Tibial artery (tissue), 4 donors: ENCODE results near the gene STK32C.
"Not testable (repeated sequence)": the region's sequence is repeated elsewhere in the genome, so short reads cannot be mapped to it uniquely, and the experiment has no call there.

Experiments
- DNase-seq, 2 donors: peaks; one replicate each; pipeline ENCODE4 v3.0.0-alpha.2; 2019
- H3K27ac ChIP-seq, 2 donors: fragments of 200-600 bp; sonication (generic) in 1 of 2; 1 replicate in 1 of 2; 2 replicates in 1 of 2; pipeline ENCODE4 v1.5.1; 2018 to 2019; ENCODE audit warnings: mild to moderate bottlenecking in 1 of 2
- H3K27me3 ChIP-seq, 2 donors: fragments of 200-600 bp; sonication (generic) in 1 of 2; one replicate each; pipeline versions ENCODE4 v1.5.1 to v1.6.0; 2016 to 2019
- H3K36me3 ChIP-seq, 3 donors: fragments of 200-600 bp; sonication (generic) in 2 of 3; one replicate each; pipeline ENCODE4 v1.5.1; 2016 to 2019; ENCODE audit warnings: mild to moderate bottlenecking in 2 of 3
- H3K4me1 ChIP-seq, 4 donors: fragments of 200-600 bp; sonication (generic) in 2 of 4; 1 replicate in 3 of 4; 2 replicates in 1 of 4; pipeline ENCODE4 v1.5.1; 2016 to 2019
- H3K4me3 ChIP-seq, 2 donors: fragments of 200-600 bp; sonication (generic) in 1 of 2; 1 replicate in 1 of 2; 2 replicates in 1 of 2; pipeline ENCODE4 v1.5.1; 2018 to 2019; ENCODE audit warnings: mild to moderate bottlenecking in 2 of 2
- H3K9me3 ChIP-seq, 3 donors: fragments of 200-600 bp; sonication (generic) in 1 of 3; one replicate each; pipeline ENCODE4 v1.5.1; 2016 to 2019
- intact Hi-C: fragments of 100-400 bp; cut with DNase I; formaldehyde crosslinking; loops from one replicate; pipeline ENCODE4 v1.15.0; 2023; ENCODE audit warnings: low total_unique reads
- TF ChIP-seq, protein P1 (sequence below), 2 experiments: fragments of 200-600 bp in 1 of 2; fragments of 450-650 bp in 1 of 2; IDR thresholded peaks; one replicate each; pipeline ENCODE4 v1.5.1; 2017 to 2019; ENCODE audit warnings: antibody characterized with exemption in 2 of 2, mild to moderate bottlenecking in 1 of 2, moderate library complexity in 1 of 2

The STK32C gene

DNA sequence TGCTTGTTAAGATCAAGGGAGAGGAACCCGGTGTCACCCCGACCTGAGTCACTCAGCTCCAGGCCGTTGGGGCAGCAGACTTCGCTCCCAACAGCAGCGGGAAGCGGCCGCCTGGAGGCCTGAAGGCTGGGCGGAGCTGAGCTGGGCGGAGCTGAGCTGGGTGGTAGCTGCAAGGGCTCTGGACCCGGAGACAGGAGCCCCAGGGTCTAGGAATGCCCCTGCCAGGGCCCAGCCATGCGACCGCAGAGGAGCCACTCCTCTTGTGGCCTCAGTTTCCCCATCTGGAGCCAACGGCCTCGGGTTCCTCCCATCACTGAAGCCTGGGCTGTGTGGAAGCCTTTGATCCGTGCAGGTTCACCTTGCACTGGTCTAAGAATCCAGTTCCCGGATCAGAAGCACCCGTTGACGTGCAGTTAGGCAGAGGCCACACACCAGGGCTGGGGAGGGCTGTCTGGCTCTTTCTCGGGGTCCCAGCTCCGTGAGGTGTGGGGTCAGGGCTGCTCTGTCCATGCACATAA, 142.9 kb downstream of the STK32C start:
- intact Hi-C loops, result no loop called here
- Histone ChIP-seq H3K4me3 (no peak overlapping the region), H3K27me3 (peaks cover 0 to 33% of the 10 kb centered on the region in 2 donors), H3K27ac (no peak overlapping the region), H3K36me3 (peaks cover 0 to 15% (median 0%) of the 10 kb centered on the region in 3 donors), H3K4me1 (peaks cover 0 to 19% (median 10%) of the 10 kb centered on the region in 4 donors), H3K9me3 (no peaks in the 10 kb centered on the region)
- TF ChIP-seq, protein P1, sequence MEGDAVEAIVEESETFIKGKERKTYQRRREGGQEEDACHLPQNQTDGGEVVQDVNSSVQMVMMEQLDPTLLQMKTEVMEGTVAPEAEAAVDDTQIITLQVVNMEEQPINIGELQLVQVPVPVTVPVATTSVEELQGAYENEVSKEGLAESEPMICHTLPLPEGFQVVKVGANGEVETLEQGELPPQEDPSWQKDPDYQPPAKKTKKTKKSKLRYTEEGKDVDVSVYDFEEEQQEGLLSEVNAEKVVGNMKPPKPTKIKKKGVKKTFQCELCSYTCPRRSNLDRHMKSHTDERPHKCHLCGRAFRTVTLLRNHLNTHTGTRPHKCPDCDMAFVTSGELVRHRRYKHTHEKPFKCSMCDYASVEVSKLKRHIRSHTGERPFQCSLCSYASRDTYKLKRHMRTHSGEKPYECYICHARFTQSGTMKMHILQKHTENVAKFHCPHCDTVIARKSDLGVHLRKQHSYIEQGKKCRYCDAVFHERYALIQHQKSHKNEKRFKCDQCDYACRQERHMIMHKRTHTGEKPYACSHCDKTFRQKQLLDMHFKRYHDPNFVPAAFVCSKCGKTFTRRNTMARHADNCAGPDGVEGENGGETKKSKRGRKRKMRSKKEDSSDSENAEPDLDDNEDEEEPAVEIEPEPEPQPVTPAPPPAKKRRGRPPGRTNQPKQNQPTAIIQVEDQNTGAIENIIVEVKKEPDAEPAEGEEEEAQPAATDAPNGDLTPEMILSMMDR (IDR thresholded peaks at IDR 0.05), result no peak
- no peak for DNase-seq

DNA sequence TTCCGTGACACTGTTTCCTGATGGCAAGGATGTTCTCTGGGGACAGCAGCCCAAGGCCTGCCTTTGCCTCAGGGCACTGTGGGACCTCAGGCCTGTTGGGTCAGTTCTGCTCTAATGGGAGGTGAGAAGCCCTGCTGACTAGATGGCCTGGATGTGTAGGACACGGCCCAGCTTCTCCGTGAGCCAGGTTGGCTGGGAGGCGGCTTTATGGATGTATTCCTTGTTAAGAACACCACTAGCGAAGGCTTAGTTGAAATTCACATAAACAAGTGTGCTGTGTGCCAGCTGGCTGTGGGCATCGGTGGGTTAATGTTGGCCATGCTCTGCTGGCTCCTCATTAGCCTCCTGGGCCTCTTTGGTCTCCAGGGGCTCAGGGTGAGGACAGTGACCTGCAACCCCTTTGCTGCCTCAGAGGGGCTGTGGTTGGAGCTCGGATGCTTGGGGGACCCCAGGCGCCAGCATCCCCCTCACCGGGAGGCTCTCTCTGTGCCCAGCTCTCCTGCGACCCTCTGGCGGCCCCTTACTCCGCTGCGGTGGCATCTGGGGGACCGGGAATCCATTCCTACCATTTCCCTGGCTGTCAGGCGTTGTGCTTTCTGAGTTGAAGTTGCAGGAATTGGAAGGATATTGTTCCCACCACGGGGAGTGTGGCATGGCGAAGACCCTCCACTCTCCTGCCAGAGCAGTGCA, 143.8 kb downstream of the STK32C start:
- Histone ChIP-seq H3K4me1 (peaks cover 0 to 19% (median 10%) of the 10 kb centered on the region in 4 donors), H3K9me3 (no peaks in the 10 kb centered on the region), H3K36me3 (peaks cover 0 to 10% (median 0%) of the 10 kb centered on the region in 3 donors), H3K27ac (no peak overlapping the region), H3K4me3 (no peak overlapping the region), H3K27me3 (peaks cover 0 to 27% of the 10 kb centered on the region in 2 donors)
- intact Hi-C loops, result no loop called here
- TF ChIP-seq, protein P1 (IDR thresholded peaks at IDR 0.05), result no peak
- no peak for DNase-seq

DNA sequence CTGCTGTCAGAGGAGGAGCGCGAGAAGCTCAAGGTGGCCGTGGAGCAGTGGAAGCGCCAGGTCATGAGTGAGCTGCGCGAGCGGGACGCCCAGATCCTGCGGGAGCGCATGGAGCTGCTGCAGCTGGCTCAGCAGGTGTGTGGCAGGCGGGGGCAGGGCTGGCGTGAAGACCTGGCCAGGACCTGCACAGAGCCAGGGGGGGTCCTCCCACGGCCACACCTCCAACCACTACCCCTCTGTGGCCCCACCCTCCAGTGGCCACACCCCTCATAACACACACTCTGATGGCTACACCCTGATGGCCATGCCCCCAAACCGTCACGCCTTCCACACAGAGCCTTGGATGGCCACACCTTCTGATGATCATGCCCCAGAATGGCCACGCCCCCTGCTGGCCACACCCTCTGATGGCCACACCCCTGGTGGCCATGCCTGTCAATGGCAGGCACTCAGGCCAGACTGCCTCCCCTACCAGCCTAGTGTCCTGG, 144.4 kb downstream of the STK32C start:
- H3K27me3 ChIP-seq, result peaks cover 0 to 23% of the 10 kb centered on the region in 2 donors
- intact Hi-C loops, result no loop called here
- no peak overlapping the region for H3K4me3 ChIP-seq
- TF ChIP-seq, protein P1 (IDR thresholded peaks at IDR 0.05), result no peak
- DNase-seq, result no peak
- peaks cover 0 to 19% (median 10%) of the 10 kb centered on the region in 4 donors for H3K4me1 ChIP-seq
- H3K27ac ChIP-seq, result no peak overlapping the region
- H3K9me3 ChIP-seq, result no peaks in the 10 kb centered on the region
- H3K36me3 ChIP-seq, result peaks cover 0 to 4% (median 0%) of the 10 kb centered on the region in 3 donors

DNA sequence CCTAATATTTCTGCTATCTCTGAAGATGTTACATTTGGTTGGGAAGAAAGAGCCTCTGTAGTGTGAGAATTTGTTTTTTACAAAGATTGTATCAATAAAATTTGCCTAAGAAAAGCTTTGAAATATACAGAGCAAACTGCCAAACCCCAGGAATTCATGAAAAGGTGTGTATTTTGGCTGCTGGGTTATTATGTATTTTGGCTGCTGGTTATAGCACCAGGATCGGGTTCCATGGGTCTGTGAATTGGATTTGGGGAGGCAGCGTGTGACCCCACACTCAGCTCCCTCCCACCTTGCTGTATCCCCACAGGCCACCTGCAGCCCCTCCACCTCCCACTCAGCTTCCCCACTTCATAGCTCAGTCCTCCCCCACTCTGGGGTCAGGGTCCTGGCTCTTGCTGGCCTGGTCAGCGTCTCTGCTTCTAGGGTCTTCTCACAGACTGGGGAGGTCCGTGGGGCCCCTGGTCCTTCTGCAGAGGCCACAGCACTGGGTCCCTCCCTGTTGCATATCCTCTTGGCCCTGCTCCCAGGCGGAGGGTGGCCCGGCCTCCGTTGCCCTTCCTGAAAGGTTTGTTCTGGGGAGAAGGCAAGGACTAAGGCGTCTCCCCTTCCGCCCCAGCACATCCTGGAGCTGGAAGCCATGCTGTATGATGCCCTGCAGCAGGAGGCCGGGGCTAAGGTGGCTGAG, 145.0 kb downstream of the STK32C start:
- intact Hi-C loops, result no loop called here
- H3K36me3 ChIP-seq, result no peaks in the 10 kb centered on the region
- peaks cover 0 to 19% (median 10%) of the 10 kb centered on the region in 4 donors for H3K4me1 ChIP-seq
- H3K9me3 ChIP-seq, result no peaks in the 10 kb centered on the region
- peaks cover 0 to 23% of the 10 kb centered on the region in 2 donors for H3K27me3 ChIP-seq
- H3K27ac ChIP-seq, result no peak overlapping the region
- TF ChIP-seq, protein P1 (IDR thresholded peaks at IDR 0.05), result no peak
- H3K4me3 ChIP-seq, result no peak overlapping the region
- DNase-seq, result no peak

DNA sequence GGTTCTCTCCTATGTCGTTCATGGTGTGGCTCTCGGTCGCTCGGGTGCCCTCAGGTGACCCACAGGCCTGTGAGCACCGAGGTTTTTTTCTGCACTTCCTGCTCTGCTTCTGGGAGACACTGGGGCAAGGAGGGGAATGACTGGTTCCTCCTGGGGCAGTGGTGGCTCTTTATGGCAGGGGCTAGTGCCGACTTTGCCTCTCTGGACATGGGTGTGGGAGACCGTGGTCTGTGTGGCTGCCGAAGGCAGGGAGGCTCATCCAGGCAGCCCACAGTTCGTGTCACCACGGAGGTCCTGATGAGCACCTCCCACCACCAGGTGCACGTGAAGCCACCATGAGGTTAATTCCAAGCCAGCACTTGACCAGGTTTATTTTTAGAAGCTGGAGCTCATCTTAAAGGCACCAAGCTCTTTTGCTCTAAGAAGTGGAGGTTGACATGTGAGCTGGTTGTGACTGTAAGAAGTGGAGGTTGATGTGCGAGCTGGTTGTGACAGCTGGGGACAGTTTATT, 145.7 kb downstream of the STK32C start:
- Histone ChIP-seq H3K27me3 (peaks cover 0 to 21% of the 10 kb centered on the region in 2 donors), H3K9me3 (no peaks in the 10 kb centered on the region), H3K4me1 (peaks cover 0 to 19% (median 10%) of the 10 kb centered on the region in 4 donors), H3K4me3 (no peak overlapping the region), H3K27ac (no peak overlapping the region), H3K36me3 (no peaks in the 10 kb centered on the region)
- DNase-seq, result no peak
- TF ChIP-seq, protein P1 (IDR thresholded peaks at IDR 0.05), result no peak
- intact Hi-C loops, result no loop called here

DNA sequence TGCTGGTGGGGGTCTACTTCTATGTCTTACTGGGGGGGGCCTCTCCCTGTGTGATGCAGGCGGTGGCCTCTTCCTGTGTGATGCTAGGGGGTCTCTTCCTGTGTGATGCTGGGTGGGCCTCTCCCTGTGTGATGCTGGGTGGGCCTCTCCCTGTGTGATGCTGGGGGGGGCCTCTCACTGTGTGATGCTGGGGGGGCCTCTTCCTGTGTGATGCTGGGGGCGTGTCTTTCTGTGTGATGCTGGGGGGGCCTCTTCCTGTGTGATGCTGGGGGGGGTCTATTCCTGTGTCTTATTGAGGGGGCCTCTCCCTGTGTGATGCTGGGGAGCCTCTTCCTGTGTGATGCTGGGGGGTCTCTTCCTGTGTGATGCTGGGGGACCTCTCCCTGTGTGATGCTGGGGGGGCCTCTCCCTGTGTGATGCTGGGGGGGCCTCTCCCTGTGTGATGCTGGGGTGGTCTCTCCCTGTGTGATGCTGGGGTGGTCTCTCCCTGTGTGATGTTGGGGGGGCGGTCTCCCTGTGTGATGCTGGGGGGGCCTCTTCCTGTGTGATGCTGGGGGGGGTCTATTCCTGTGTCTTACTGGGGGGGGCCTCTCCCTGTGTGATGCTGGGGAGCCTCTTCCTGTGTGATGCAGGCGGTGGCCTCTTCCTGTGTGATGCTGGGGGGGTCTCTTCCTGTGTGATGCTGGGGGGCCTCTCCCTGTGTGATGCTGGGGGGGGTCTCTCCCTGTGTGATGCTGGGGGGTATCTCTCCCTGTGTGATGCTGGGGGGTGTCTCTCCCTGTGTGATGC, 146.7 kb downstream of the STK32C start:
- peaks cover 0 to 19% (median 10%) of the 10 kb centered on the region in 4 donors for H3K4me1 ChIP-seq
- H3K9me3 ChIP-seq, H3K27ac ChIP-seq, intact Hi-C loops, H3K4me3 ChIP-seq, DNase-seq, H3K36me3 ChIP-seq: not testable (repeated sequence)
- peaks cover 0 to 18% of the 10 kb centered on the region in 2 donors for H3K27me3 ChIP-seq

DNA sequence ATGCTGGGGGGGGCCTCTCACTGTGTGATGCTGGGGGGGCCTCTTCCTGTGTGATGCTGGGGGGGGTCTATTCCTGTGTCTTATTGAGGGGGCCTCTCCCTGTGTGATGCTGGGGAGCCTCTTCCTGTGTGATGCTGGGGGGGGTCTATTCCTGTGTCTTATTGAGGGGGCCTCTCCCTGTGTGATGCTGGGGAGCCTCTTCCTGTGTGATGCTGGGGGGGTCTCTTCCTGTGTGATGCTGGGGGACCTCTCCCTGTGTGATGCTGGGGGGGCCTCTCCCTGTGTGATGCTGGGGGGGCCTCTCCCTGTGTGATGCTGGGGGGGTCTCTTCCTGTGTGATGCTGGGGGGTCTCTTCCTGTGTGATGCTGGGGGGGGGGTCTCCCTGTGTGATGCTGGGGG, 147.5 kb downstream of the STK32C start:
- H3K9me3 ChIP-seq, DNase-seq, H3K4me3 ChIP-seq, H3K36me3 ChIP-seq, H3K27ac ChIP-seq, intact Hi-C loops: not testable (repeated sequence)
- H3K27me3 ChIP-seq, result peaks cover 0 to 16% of the 10 kb centered on the region in 2 donors
- peaks cover 0 to 19% (median 10%) of the 10 kb centered on the region in 4 donors for H3K4me1 ChIP-seq
